ENCODE results near the gene OPRM1.

- TF ChIP-seq, protein P1, sequence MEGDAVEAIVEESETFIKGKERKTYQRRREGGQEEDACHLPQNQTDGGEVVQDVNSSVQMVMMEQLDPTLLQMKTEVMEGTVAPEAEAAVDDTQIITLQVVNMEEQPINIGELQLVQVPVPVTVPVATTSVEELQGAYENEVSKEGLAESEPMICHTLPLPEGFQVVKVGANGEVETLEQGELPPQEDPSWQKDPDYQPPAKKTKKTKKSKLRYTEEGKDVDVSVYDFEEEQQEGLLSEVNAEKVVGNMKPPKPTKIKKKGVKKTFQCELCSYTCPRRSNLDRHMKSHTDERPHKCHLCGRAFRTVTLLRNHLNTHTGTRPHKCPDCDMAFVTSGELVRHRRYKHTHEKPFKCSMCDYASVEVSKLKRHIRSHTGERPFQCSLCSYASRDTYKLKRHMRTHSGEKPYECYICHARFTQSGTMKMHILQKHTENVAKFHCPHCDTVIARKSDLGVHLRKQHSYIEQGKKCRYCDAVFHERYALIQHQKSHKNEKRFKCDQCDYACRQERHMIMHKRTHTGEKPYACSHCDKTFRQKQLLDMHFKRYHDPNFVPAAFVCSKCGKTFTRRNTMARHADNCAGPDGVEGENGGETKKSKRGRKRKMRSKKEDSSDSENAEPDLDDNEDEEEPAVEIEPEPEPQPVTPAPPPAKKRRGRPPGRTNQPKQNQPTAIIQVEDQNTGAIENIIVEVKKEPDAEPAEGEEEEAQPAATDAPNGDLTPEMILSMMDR (conservative IDR thresholded peaks at IDR 0.05) = peak; percentile 22
- no peak for TF ChIP-seq ZFX (IDR thresholded peaks at IDR 0.05)
Measured at GRCh38 chr6:154166140-154166539, 127.1 kb downstream of the OPRM1 start.
